GM23248 (cell line): ENCODE data around the gene CPVL. TPM values are rescaled to one million over a fixed set of nuclear protein-coding genes. Genes with fewer than 3 reads are reported as not detected.

Experiments used
- DNase-seq: peaks from one replicate; pipeline ENCODE4 v3.0.0-alpha.2; 2015
- H2AFZ ChIP-seq: fragments of 200-600 bp; sonication (generic); 2 replicates; pipeline ENCODE4 v1.6.1; 2016; ENCODE audit warnings: antibody characterized with exemption
- H3F3A ChIP-seq: fragments of 200-600 bp; sonication (generic); 2 replicates; pipeline ENCODE4 v1.6.1; 2016; ENCODE audit warnings: mild to moderate bottlenecking, antibody characterized with exemption, mixed run types; ENCODE audit not compliant: insufficient read depth
- H3K27ac ChIP-seq: fragments of 200-600 bp; sonication (generic); 2 replicates; pipeline ENCODE4 v1.5.1; 2016; ENCODE audit warnings: mild to moderate bottlenecking
- H3K27me3 ChIP-seq: fragments of 200-600 bp; sonication (generic); replicated peaks from 2 replicates; pipeline ENCODE4 v1.6.1; 2016; ENCODE audit warnings: mild to moderate bottlenecking; ENCODE audit not compliant: insufficient read depth
- H3K36me3 ChIP-seq: fragments of 200-600 bp; sonication (generic); 2 replicates; pipeline ENCODE4 v1.6.1; 2016; ENCODE audit warnings: low read depth, mild to moderate bottlenecking
- H3K4me1 ChIP-seq: fragments of 200-600 bp; sonication (generic); 2 replicates; pipeline ENCODE4 v1.6.1; 2016; ENCODE audit warnings: mild to moderate bottlenecking; ENCODE audit not compliant: insufficient read depth
- H3K4me2 ChIP-seq: fragments of 200-600 bp; sonication (generic); one replicate; pipeline ENCODE4 v1.6.1; 2016; ENCODE audit warnings: mild to moderate bottlenecking; ENCODE audit not compliant: unreplicated experiment
- H3K4me3 ChIP-seq: fragments of 200-600 bp; sonication (generic); 2 replicates; pipeline ENCODE4 v1.5.1; 2016; ENCODE audit warnings: mild to moderate bottlenecking
- H3K79me2 ChIP-seq: fragments of 200-600 bp; sonication (generic); 2 replicates; pipeline ENCODE4 v1.6.1; 2016; ENCODE audit warnings: mild to moderate bottlenecking; ENCODE audit not compliant: insufficient read depth
- H3K9ac ChIP-seq: fragments of 200-600 bp; sonication (generic); 2 replicates; pipeline ENCODE4 v1.6.1; 2016; ENCODE audit warnings: mild to moderate bottlenecking
- H3K9me2 ChIP-seq: fragments of 200-600 bp; sonication (generic); 2 replicates; pipeline ENCODE4 v1.6.1; 2016; ENCODE audit warnings: mixed run types, mild to moderate bottlenecking, moderate library complexity; ENCODE audit not compliant: insufficient read depth
- H3K9me3 ChIP-seq: fragments of 200-600 bp; sonication (generic); one replicate; pipeline ENCODE4 v1.6.1; 2017; ENCODE audit warnings: low read depth
- H4K20me1 ChIP-seq: fragments of 200-600 bp; sonication (generic); 2 replicates; pipeline ENCODE4 v1.6.0; 2016; ENCODE audit not compliant: insufficient read depth
- EZH2 ChIP-seq: fragments of 200-600 bp; sonication (generic); IDR thresholded peaks from 2 replicates; pipeline ENCODE4 v1.6.1; 2018; ENCODE audit warnings: antibody characterized with exemption, mild to moderate bottlenecking; ENCODE audit not compliant: insufficient read depth, poor library complexity, severe bottlenecking
- EZH2phosphoT487 ChIP-seq: fragments of 200-600 bp; sonication (generic); IDR thresholded peaks from 2 replicates; pipeline ENCODE4 v1.6.1; 2018; ENCODE audit warnings: antibody characterized with exemption, moderate library complexity, mild to moderate bottlenecking, low read depth; ENCODE audit not compliant: insufficient read depth
- whole genome bisulfite sequencing, 2 experiments: methylation state at CpG; one replicate each; pipeline ENCODE4 v1.1.6; 2015 to 2017; ENCODE audit warnings: low lambda C conversion rate in 2 of 2, low coverage in 1 of 2; ENCODE audit errors: missing lambda C conversion rate in 2 of 2; 5-methylcytosine and 5-hydroxymethylcytosine counted together
- in situ Hi-C: fragments of 300-500 bp; cut with MboI; formaldehyde crosslinking; loops from 2 replicates; pipeline ENCODE4 v1.15.0; 2020
- polyA plus RNA-seq: library from polyadenylated mRNA; unstranded; fragments of >200 nt; fragmentation: Nextera tagmentation; extraction: Ambion mirVana; gene quantifications from 2 replicates; pipeline ENCODE4 v1.2.1, GENCODE V29; 2016
- total RNA-seq: library from RNA; depleted of rRNA; stranded (reverse); fragments of >200 nt; shearing (Covaris generic); gene quantifications from 2 replicates; pipeline ENCODE4 v1.2.3, GENCODE V29; 2014

Gene CPVL
- total and polyA plus RNA-seq, 2 experiments from 2014 or later, result not detected

- TF ChIP-seq EZH2, result no peak
- TF ChIP-seq EZH2phosphoT487, result no peak
- H3F3A ChIP-seq, result no peaks in the 10 kb centered on the region
- no peak overlapping the region for H3K9ac ChIP-seq
- H3K9me3 ChIP-seq, result no peaks in the 10 kb centered on the region
- H3K4me1 ChIP-seq, result no peaks in the 10 kb centered on the region
- 58 to 69% methylated on average over 5 of the region's 5 CpGs for WGBS, 2 experiments
- no peak overlapping the region for H3K4me2 ChIP-seq
- H2AFZ ChIP-seq, result no peak overlapping the region
- H3K4me3 ChIP-seq, result no peak overlapping the region
- no peaks in the 10 kb centered on the region for H4K20me1 ChIP-seq
- H3K27me3 ChIP-seq, result peaks cover 24% of the 10 kb centered on the region
- DNase-seq, result no peak
- H3K36me3 ChIP-seq, result no peaks in the 10 kb centered on the region
- H3K27ac ChIP-seq, result no peak overlapping the region
- no peaks in the 10 kb centered on the region for H3K9me2 ChIP-seq
- H3K79me2 ChIP-seq, result no peaks in the 10 kb centered on the region
- in situ Hi-C loops, result no loop called here
These were observed 14.7 kb downstream of the CPVL start for GRCh38 chr7:29131678-29132077.

GRCh38 chr7:29130096-29130495, 16.2 kb downstream of the CPVL start:
- 76 to 94% methylated on average over 1 of the region's 1 CpG for WGBS, 2 experiments
- no peaks in the 10 kb centered on the region for H3F3A ChIP-seq
- H3K27ac ChIP-seq, result no peak overlapping the region
- no peaks in the 10 kb centered on the region for H3K9me2 ChIP-seq
- H3K9me3 ChIP-seq, result no peaks in the 10 kb centered on the region
- no peak overlapping the region for H2AFZ ChIP-seq
- H4K20me1 ChIP-seq, result no peaks in the 10 kb centered on the region
- H3K4me1 ChIP-seq, result no peaks in the 10 kb centered on the region
- no peak for DNase-seq
- H3K4me2 ChIP-seq, result no peak overlapping the region
- H3K27me3 ChIP-seq, result peaks cover 24% of the 10 kb centered on the region
- TF ChIP-seq EZH2phosphoT487 (no peak), EZH2 (no peak)
- no peak overlapping the region for H3K9ac ChIP-seq
- H3K4me3 ChIP-seq, result no peak overlapping the region
- in situ Hi-C loops, result no loop called here
- no peaks in the 10 kb centered on the region for H3K79me2 ChIP-seq
- H3K36me3 ChIP-seq, result no peaks in the 10 kb centered on the region

- Histone ChIP-seq H3K4me3 (no peak overlapping the region), H3K9me2 (no peaks in the 10 kb centered on the region), H3K27me3 (peaks cover 15% of the 10 kb centered on the region), H3K9ac (no peak overlapping the region), H3K79me2 (no peaks in the 10 kb centered on the region), H3K9me3 (no peaks in the 10 kb centered on the region), H3F3A (no peaks in the 10 kb centered on the region), H3K4me1 (no peaks in the 10 kb centered on the region), H2AFZ (no peak overlapping the region), H3K36me3 (no peaks in the 10 kb centered on the region), H3K27ac (no peak overlapping the region), H4K20me1 (no peaks in the 10 kb centered on the region), H3K4me2 (no peak overlapping the region)
- no peak for TF ChIP-seq EZH2
- DNase-seq, result no peak
- WGBS, 2 experiments, result 46% methylated on average over 4 of the region's 4 CpGs
- in situ Hi-C loops, result loop anchor here (10.0 kb wide), 1 partner anchor 277 kb away; no protein-coding TSS in a partner anchor
These were observed 18.8 kb downstream of the CPVL start for GRCh38 chr7:29127527-29127926.

GRCh38 chr7:29126804-29127203, 19.5 kb downstream of the CPVL start:
- Histone ChIP-seq H3K4me2 (no peak overlapping the region), H4K20me1 (no peaks in the 10 kb centered on the region), H3K27ac (no peak overlapping the region), H3K4me3 (no peak overlapping the region), H2AFZ (no peak overlapping the region), H3K9me2 (no peaks in the 10 kb centered on the region), H3K4me1 (no peaks in the 10 kb centered on the region), H3K9ac (no peak overlapping the region), H3K36me3 (no peaks in the 10 kb centered on the region), H3K9me3 (no peaks in the 10 kb centered on the region), H3K27me3 (peaks cover 12% of the 10 kb centered on the region), H3K79me2 (no peaks in the 10 kb centered on the region), H3F3A (no peaks in the 10 kb centered on the region)
- no peak for DNase-seq
- WGBS, 2 experiments, result 71% methylated on average over 3 of the region's 3 CpGs
- in situ Hi-C loops, result loop anchor here (10.0 kb wide), 1 partner anchor 278 kb away; no protein-coding TSS in a partner anchor
- TF ChIP-seq EZH2phosphoT487, result no peak
- TF ChIP-seq EZH2, result no peak
